ENCODE data around the gene NSG1. TPM values are rescaled to one million over a fixed set of nuclear protein-coding genes. Genes with fewer than 3 reads are reported as not detected.

The NSG1 gene
- total RNA-seq, 1 donor from 2014 or later, result 41.6 TPM

- no peaks in the 10 kb centered on the region for H3F3A ChIP-seq (ENCODE audit: low read depth)
- Mint-ChIP-seq H3K4me3 (no peak overlapping the region), H3K9me3 (no peaks in the 10 kb centered on the region), H3K27ac (peak overlapping the region; percentile 54), H3K36me3 (peaks cover 5% of the 10 kb centered on the region), H3K27me3 (ENCODE audit: insufficient read depth, low read depth) (peaks cover 4% of the 10 kb centered on the region), H3K4me1 (peaks cover 7% of the 10 kb centered on the region)
- H3K79me2 ChIP-seq (ENCODE audit: low read depth), result no peaks in the 10 kb centered on the region
- no peak overlapping the region for H2AFZ ChIP-seq (replicated peaks)
- no peaks in the 10 kb centered on the region for H3K27me3 ChIP-seq
- no peak for TF ChIP-seq EZH2phosphoT487 (IDR thresholded peaks at IDR 0.05)
- TF ChIP-seq EZH2 (IDR thresholded peaks at IDR 0.05), result no peak
- TF ChIP-seq CTCF (IDR thresholded peaks at IDR 0.05), result no peak
- H3K9me3 ChIP-seq (ENCODE audit: low read depth), result no peaks in the 10 kb centered on the region
- H3K4me3 ChIP-seq, result no peak overlapping the region
- no peaks in the 10 kb centered on the region for H3K4me1 ChIP-seq
- no peak overlapping the region for H3K9ac ChIP-seq
- DNase-seq (ENCODE audit: low spot score), result no peak
- no peaks in the 10 kb centered on the region for H3K36me3 ChIP-seq
- no peak overlapping the region for H3K27ac ChIP-seq
- H3K4me2 ChIP-seq, result no peak overlapping the region
- H4K20me1 ChIP-seq (ENCODE audit: low read depth), result no peaks in the 10 kb centered on the region
Measured at GRCh38 chr4:4412641-4413372, 25.9 kb downstream of the NSG1 start.

DNA sequence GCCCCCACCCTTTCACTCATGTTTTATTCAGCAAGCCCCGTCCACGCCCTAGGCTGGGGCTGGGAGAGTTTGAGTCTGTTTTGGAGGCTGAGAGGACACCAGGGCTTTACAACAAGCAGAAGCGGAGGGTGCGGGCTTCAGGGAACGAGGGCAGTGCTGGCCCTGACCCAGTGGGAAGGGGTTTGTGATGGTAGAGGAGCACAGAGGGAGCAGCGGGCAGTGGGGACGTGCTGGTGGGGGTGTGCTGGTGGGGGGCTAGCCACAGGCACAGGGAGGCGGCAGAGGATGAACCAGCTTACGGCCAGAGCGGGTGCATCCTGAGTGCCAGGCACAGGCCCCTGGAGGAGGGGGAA is 26.4 kb downstream of the NSG1 start:
- TF ChIP-seq EZH2 (IDR thresholded peaks at IDR 0.05), result no peak
- TF ChIP-seq CTCF (IDR thresholded peaks at IDR 0.05), result no peak
- TF ChIP-seq EZH2phosphoT487 (IDR thresholded peaks at IDR 0.05), result no peak
- Histone ChIP-seq H3K36me3 (no peaks in the 10 kb centered on the region), H3K9ac (no peak overlapping the region), H3K79me2 (ENCODE audit: low read depth) (no peaks in the 10 kb centered on the region), H3F3A (ENCODE audit: low read depth) (no peaks in the 10 kb centered on the region), H3K9me3 (ENCODE audit: low read depth) (no peaks in the 10 kb centered on the region), H3K4me2 (no peak overlapping the region), H3K4me3 (no peak overlapping the region), H2AFZ (replicated peaks) (no peak overlapping the region), H3K27me3 (no peaks in the 10 kb centered on the region), H3K4me1 (no peaks in the 10 kb centered on the region), H3K27ac (no peak overlapping the region), H4K20me1 (ENCODE audit: low read depth) (no peaks in the 10 kb centered on the region)
- Mint-ChIP-seq H3K27me3 (ENCODE audit: insufficient read depth, low read depth) (peaks cover 4% of the 10 kb centered on the region), H3K4me3 (no peak overlapping the region), H3K9me3 (no peaks in the 10 kb centered on the region), H3K36me3 (peaks cover 9% of the 10 kb centered on the region), H3K4me1 (peaks cover 5% of the 10 kb centered on the region), H3K27ac (peak overlapping the region; percentile 54)
- no peak for DNase-seq (ENCODE audit: low spot score)

- Histone ChIP-seq H3F3A (ENCODE audit: low read depth) (no peaks in the 10 kb centered on the region), H4K20me1 (ENCODE audit: low read depth) (no peaks in the 10 kb centered on the region), H3K9ac (no peak overlapping the region), H3K4me3 (no peak overlapping the region), H3K27ac (no peak overlapping the region), H3K36me3 (no peaks in the 10 kb centered on the region), H2AFZ (replicated peaks) (no peak overlapping the region), H3K9me3 (ENCODE audit: low read depth) (no peaks in the 10 kb centered on the region), H3K4me1 (no peaks in the 10 kb centered on the region), H3K4me2 (no peak overlapping the region), H3K27me3 (no peaks in the 10 kb centered on the region), H3K79me2 (ENCODE audit: low read depth) (no peaks in the 10 kb centered on the region)
- peaks cover 13% of the 10 kb centered on the region for H3K36me3 Mint-ChIP-seq
- no peaks in the 10 kb centered on the region for H3K9me3 Mint-ChIP-seq
- H3K4me1 Mint-ChIP-seq, result peaks cover 5% of the 10 kb centered on the region
- H3K4me3 Mint-ChIP-seq, result no peak overlapping the region
- no peak for DNase-seq (ENCODE audit: low spot score)
- TF ChIP-seq EZH2phosphoT487 (IDR thresholded peaks at IDR 0.05) (no peak), CTCF (IDR thresholded peaks at IDR 0.05) (no peak)
- peaks cover 4% of the 10 kb centered on the region for H3K27me3 Mint-ChIP-seq (ENCODE audit: insufficient read depth, low read depth)
- H3K27ac Mint-ChIP-seq, result no peak overlapping the region
Measured at GRCh38 chr4:4413806-4414205, 26.9 kb downstream of the NSG1 start.
